Ovary (tissue), 3 donors: ENCODE data around the gene PNPLA5.

ENCODE experiments used
- CTCF ChIP-seq, 3 donors: fragments of 450-650 bp in 2 of 3; fragments of 200-600 bp in 1 of 3; IDR thresholded peaks; one replicate each; pipeline versions ENCODE4 v1.5.1 to v1.8.0; 2016 to 2022; ENCODE audit warnings: antibody characterized with exemption in 3 of 3, mild to moderate bottlenecking in 1 of 3
- POLR2A ChIP-seq: fragments of 450-650 bp; IDR thresholded peaks from one replicate; pipeline ENCODE4 v1.6.1; 2017; ENCODE audit warnings: antibody characterized with exemption, mild to moderate bottlenecking, moderate library complexity
- donor health status: DM: no; HTN: no; CAD: no.

DNA sequence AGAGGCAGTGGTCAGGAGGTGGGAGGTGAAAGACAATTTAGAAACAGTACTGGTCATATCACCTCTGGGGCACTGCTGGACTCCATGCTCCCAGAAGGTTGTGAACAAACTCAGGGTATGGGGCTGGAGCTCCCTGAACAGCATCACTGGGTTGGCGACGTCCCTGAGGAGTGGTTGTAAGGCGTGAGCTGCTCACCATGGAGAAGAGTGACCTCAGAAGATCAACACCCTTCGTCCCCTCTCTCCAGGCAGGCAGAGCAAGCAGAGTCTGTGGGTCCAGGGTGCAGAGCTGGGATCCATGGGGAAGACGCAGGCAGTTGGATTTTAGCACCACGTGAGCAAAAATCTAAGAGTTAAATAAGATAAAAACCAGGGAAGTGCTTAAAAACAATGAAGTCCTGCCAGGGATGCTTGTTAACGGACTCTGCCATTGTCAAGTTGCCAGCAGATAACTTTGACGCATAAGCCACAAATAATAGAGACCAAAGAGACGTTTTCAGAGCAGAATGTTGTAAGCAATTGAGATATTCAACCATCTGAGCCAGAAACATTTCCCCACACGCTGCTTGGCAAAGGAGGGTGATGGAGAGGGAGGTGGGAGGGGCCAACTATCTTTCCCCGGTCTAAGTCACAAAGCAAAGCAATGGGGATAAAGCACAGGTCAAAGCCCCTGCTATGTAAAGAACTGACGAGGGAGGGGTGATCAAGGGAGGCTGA is 13.6 kb downstream of the PNPLA5 start:
- TF ChIP-seq CTCF (IDR thresholded peaks at IDR 0.05) = no peak
- no peak for TF ChIP-seq POLR2A
